AG09309 (cell line): Measurements from ENCODE around the gene TMEM135.

Experiments
- DNase-seq: peaks from one replicate; pipeline ENCODE4 v3.0.0-alpha.2; 2010; ENCODE audit warnings: low read depth
- H3K4me3 ChIP-seq: 2 replicates; pipeline ENCODE4 v1.5.1; 2011; ENCODE audit warnings: mild to moderate bottlenecking, low read depth, low read length, moderate library complexity; ENCODE audit not compliant: control insufficient read depth
- CTCF ChIP-seq: IDR thresholded peaks from 2 replicates; pipeline ENCODE4 v1.5.1; 2011; ENCODE audit warnings: mild to moderate bottlenecking, low read depth, low read length, inconsistent platforms; ENCODE audit not compliant: insufficient read depth, control insufficient read depth; ENCODE audit errors: missing control alignments

Gene TMEM135

GRCh38 chr11:87223816-87224215, 186.1 kb downstream of the TMEM135 start:
- TF ChIP-seq CTCF = no peak
- no peak overlapping the region for H3K4me3 ChIP-seq
- DNase-seq = peak; percentile 33

- no peak overlapping the region for H3K4me3 ChIP-seq
- DNase-seq = no peak
- TF ChIP-seq CTCF = no peak
These were observed 186.8 kb downstream of the TMEM135 start for GRCh38 chr11:87224486-87224885.

- H3K4me3 ChIP-seq = no peak overlapping the region
- TF ChIP-seq CTCF = no peak
- no peak for DNase-seq
These were observed 191.1 kb downstream of the TMEM135 start for GRCh38 chr11:87228820-87229219.

DNA sequence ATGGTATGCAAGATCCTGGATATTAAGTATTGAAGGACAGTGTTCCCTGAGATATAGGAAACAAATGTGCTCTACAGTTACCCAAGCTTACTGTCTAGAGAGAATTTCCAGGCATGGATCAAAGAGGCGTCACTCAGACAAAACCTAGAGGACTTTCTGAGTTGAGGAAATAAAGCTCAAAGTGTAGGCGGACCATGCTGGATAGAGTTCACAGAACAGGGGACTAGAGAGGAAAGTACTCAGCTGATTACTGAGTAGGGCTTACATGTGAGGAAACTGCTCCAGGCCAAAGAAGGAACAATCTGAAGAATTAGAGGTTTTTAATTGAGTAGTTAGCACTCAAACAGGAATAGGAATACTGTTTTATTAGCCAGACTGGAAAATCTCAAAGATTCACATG, 193.3 kb downstream of the TMEM135 start:
- DNase-seq = no peak
- no peak for TF ChIP-seq CTCF
- H3K4me3 ChIP-seq = no peak overlapping the region

DNA sequence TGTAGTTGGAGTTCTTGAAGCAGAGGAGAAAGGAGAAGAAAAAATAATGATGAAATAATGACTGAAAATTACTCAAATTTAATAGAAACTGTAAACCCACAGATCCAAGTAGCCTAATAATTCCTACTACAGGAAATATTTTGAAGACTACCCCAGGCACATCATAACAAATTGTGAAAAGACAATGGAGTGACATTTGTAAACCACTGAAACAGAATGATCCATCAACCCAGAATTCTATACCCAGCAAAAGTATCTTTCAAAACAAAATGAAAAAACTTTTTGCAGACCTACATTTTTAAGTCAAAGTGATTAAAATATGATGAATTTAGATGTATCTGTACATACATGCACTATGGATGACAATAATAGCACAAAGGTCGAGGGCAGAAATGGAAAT, 194.6 kb downstream of the TMEM135 start:
- TF ChIP-seq CTCF = no peak
- DNase-seq = no peak
- H3K4me3 ChIP-seq = no peak overlapping the region

- TF ChIP-seq CTCF = no peak
- no peak overlapping the region for H3K4me3 ChIP-seq
- no peak for DNase-seq
These were observed 197.6 kb downstream of the TMEM135 start for GRCh38 chr11:87235366-87235765.

- no peak for DNase-seq
- H3K4me3 ChIP-seq = no peak overlapping the region
- no peak for TF ChIP-seq CTCF
These were observed 198.6 kb downstream of the TMEM135 start for GRCh38 chr11:87236368-87236767.
